ENCODE measurements around the gene NPY1R.

The NPY1R gene

DNA sequence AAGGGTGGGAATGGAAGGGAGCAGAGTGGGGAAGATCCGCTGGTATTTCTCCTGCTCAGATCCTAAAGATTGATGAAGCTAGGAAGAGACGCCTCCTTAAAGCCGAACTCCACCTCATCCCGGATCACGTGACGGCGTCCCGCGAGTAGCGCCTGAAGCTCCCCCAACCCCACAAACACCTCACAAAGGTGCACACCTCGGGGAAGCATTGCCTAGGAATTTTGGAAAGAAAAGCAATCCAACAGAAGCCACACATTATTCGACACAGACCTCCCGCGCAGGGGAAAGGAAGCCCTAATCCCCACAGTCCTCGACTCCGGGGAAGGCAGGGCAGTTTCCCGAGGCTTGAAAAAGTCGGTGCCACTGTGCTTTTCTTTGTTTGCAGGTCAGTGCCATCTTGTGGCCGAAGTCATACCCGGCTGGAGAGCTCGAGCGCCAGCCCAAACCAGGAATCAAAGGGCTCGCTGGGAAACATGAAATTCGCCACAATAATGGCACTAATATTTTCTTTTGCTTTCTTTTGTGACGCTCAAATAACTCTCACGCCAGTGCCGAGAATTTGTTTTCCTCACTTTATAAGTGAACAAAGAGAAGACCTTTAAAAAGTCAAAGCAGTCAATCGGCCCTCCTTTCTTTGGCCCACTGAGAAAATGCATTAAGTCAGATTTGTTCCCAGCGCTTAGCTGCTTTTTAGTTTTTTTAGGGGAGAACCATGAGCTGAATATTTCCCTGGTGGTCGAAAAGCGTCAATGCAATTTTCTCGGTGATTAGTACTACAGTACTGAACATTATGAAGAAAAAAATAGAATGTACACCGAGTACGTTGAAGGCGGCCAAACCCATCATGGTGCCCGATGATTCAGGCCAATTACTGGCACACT, at the start of gene NPY1R:
NPY1R (minus strand) TSS at position 71 of the 881 bp plus-strand sequence. CDS start 6,042 bp downstream, outside the sequence.
- no peaks in the 10 kb centered on the region for H3K36me3 Mint-ChIP-seq (ENCODE audit: low read depth)
- H3K4me1 Mint-ChIP-seq (ENCODE audit: low read depth): peaks cover 14% of the 10 kb centered on the region
- peaks cover 57% of the 10 kb centered on the region for H3K27me3 Mint-ChIP-seq
- H3K27ac Mint-ChIP-seq: no peak within 1 kb of the TSS
- peak within 1 kb of the TSS; percentile 30 for H3K4me3 Mint-ChIP-seq
- no peaks in the 10 kb centered on the region for H3K9me3 Mint-ChIP-seq

DNA sequence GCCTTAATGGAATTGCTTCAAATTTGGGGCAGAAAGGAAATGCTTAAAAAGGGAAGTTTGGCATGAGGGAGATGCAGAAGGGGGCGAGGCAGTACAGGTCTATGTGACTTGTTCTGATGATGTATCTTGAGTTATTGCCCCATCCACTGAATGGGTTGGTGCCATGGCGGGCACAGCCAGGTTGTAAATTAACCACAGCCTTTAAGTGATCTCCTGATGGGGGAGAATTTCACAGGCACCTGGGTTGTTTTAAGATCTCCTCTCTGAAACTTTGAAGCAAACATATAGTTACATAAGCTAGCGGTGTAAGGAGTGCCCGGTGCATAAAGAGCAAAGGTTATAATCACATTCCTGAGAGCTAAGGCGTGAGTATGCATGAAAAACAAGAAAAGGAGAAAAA, 48.3 kb upstream of the NPY1R start:
- no peaks in the 10 kb centered on the region for H3K9me3 Mint-ChIP-seq
- H3K36me3 Mint-ChIP-seq (ENCODE audit: low read depth): no peaks in the 10 kb centered on the region
- no peaks in the 10 kb centered on the region for H3K4me1 Mint-ChIP-seq (ENCODE audit: low read depth)
- H3K4me3 Mint-ChIP-seq: no peak overlapping the region
- H3K27me3 Mint-ChIP-seq: no peaks in the 10 kb centered on the region
- H3K27ac Mint-ChIP-seq: no peak overlapping the region

DNA sequence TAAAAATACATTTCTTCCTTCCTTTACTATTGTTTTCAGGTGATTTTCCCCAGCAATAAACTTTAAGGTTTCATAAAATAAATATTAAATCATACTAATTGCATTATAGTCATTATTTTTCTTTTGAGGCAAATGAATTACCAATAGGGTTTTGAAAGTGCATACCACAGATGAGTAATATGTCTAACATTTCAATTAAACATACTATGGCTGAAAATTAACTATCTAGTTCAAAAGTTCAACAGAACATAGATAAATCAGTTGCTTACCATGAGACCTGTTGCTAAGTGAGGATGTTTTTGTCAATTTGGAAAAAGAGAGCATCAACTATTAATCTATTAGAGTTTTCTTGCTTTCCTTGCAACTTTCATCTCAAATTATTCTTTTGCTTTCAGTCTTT, 46.3 kb upstream of the NPY1R start:
- Mint-ChIP-seq H3K9me3 (no peaks in the 10 kb centered on the region), H3K27ac (no peak overlapping the region), H3K4me1 (ENCODE audit: low read depth) (no peaks in the 10 kb centered on the region), H3K27me3 (no peaks in the 10 kb centered on the region), H3K36me3 (ENCODE audit: low read depth) (no peaks in the 10 kb centered on the region), H3K4me3 (no peak overlapping the region)

DNA sequence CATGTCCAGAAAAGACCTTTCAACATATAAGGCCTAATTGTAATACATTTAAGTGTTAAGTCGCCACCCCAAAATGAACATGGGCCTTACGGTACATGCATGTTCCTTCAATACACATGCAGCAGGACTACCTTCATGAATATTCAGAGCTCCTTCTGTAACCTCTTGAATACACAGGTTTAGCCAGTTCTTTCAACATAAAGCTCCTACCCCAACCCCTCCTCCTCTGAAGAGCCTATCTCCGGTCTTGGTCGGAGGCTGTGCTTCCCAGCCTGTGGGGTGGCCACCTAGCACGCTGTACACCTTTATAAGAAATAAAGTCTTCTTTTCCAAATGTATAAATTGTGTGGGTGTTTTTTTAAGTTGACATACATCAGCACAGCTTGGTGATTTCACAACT, 39.6 kb upstream of the NPY1R start:
- H3K36me3 Mint-ChIP-seq (ENCODE audit: low read depth): no peaks in the 10 kb centered on the region
- peaks cover 5% of the 10 kb centered on the region for H3K27me3 Mint-ChIP-seq
- no peak overlapping the region for H3K27ac Mint-ChIP-seq
- no peak overlapping the region for H3K4me3 Mint-ChIP-seq
- H3K4me1 Mint-ChIP-seq (ENCODE audit: low read depth): no peaks in the 10 kb centered on the region
- no peaks in the 10 kb centered on the region for H3K9me3 Mint-ChIP-seq

DNA sequence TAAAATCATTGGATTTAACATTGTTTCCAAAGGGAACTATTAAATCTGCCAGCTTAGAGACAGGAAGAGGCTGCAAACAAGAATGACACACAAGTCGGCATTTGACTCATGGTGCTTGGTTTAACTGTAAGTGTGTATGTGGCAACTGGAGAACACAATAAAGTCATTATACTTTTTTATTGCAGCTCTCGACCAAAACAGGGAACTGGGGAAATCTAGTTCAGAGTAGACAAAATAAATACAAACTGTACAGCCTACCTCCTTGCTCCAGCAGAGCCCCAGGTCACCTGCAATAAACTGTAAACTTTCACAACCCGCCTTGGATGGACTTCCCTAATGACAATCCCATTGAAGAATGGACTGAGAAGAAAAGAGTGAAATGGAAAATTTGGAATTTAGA, 35.3 kb upstream of the NPY1R start:
- no peak overlapping the region for H3K27ac Mint-ChIP-seq
- no peaks in the 10 kb centered on the region for H3K9me3 Mint-ChIP-seq
- no peaks in the 10 kb centered on the region for H3K36me3 Mint-ChIP-seq (ENCODE audit: low read depth)
- H3K4me3 Mint-ChIP-seq: no peak overlapping the region
- peaks cover 18% of the 10 kb centered on the region for H3K27me3 Mint-ChIP-seq
- no peaks in the 10 kb centered on the region for H3K4me1 Mint-ChIP-seq (ENCODE audit: low read depth)

DNA sequence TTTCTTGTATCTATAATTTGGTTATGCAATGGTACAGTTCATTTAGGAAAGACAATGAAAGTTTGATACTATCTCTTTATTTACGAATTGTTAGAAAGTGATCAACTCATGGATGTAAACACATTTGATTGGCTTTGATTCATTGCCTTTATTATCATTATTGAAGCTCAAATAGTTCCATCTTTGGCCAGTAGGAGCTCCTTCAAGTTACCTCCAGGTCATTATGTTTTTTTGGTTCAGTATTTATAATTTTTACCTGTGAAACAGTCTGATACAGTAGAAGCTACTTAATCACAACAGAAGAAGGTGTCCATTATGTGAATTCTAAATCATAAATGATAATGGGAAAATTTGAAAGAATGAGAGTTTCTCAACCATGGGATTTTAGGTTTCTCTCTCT, 23.7 kb upstream of the NPY1R start:
- H3K4me3 Mint-ChIP-seq: no peak overlapping the region
- H3K36me3 Mint-ChIP-seq (ENCODE audit: low read depth): no peaks in the 10 kb centered on the region
- H3K27ac Mint-ChIP-seq: no peak overlapping the region
- H3K4me1 Mint-ChIP-seq (ENCODE audit: low read depth): no peaks in the 10 kb centered on the region
- no peaks in the 10 kb centered on the region for H3K9me3 Mint-ChIP-seq
- H3K27me3 Mint-ChIP-seq: peaks cover 7% of the 10 kb centered on the region

DNA sequence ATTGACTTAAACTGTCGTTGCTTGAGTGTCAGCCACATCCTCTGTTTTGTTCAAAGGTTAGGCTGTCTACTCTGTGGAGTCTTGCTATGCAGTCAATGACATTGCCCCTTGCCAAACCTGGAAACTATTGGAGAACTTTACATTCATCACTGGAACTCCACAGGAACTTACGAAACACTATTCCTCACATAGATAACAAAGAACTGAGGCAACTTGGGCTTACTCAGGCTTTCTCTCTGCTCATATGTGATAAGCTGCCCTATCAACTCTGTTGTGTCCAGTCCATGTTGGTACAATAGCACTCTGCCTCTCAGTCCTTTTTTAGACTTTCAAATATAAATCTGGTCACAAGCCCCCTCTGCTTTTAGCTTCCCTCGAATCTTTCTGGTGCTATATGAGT, 20.7 kb upstream of the NPY1R start:
- no peak overlapping the region for H3K4me3 Mint-ChIP-seq
- peaks cover 12% of the 10 kb centered on the region for H3K27me3 Mint-ChIP-seq
- no peaks in the 10 kb centered on the region for H3K4me1 Mint-ChIP-seq (ENCODE audit: low read depth)
- H3K36me3 Mint-ChIP-seq (ENCODE audit: low read depth): no peaks in the 10 kb centered on the region
- H3K9me3 Mint-ChIP-seq: no peaks in the 10 kb centered on the region
- H3K27ac Mint-ChIP-seq: no peak overlapping the region

DNA sequence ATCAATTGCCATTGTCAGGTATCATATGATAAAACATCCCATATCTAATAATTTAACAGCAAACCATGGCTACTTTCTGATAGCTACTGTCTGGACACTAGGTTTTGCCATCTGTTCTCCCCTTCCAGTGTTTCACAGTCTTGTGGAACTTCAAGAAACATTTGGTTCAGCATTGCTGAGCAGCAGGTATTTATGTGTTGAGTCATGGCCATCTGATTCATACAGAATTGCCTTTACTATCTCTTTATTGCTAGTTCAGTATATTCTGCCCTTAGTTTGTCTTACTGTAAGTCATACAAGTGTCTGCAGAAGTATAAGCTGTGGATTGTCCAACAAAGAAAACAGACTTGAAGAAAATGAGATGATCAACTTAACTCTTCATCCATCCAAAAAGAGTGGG, 18.3 kb upstream of the NPY1R start:
- no peaks in the 10 kb centered on the region for H3K9me3 Mint-ChIP-seq
- peaks cover 27% of the 10 kb centered on the region for H3K27me3 Mint-ChIP-seq
- H3K4me3 Mint-ChIP-seq: no peak overlapping the region
- H3K36me3 Mint-ChIP-seq (ENCODE audit: low read depth): no peaks in the 10 kb centered on the region
- H3K4me1 Mint-ChIP-seq (ENCODE audit: low read depth): no peaks in the 10 kb centered on the region
- H3K27ac Mint-ChIP-seq: no peak overlapping the region

DNA sequence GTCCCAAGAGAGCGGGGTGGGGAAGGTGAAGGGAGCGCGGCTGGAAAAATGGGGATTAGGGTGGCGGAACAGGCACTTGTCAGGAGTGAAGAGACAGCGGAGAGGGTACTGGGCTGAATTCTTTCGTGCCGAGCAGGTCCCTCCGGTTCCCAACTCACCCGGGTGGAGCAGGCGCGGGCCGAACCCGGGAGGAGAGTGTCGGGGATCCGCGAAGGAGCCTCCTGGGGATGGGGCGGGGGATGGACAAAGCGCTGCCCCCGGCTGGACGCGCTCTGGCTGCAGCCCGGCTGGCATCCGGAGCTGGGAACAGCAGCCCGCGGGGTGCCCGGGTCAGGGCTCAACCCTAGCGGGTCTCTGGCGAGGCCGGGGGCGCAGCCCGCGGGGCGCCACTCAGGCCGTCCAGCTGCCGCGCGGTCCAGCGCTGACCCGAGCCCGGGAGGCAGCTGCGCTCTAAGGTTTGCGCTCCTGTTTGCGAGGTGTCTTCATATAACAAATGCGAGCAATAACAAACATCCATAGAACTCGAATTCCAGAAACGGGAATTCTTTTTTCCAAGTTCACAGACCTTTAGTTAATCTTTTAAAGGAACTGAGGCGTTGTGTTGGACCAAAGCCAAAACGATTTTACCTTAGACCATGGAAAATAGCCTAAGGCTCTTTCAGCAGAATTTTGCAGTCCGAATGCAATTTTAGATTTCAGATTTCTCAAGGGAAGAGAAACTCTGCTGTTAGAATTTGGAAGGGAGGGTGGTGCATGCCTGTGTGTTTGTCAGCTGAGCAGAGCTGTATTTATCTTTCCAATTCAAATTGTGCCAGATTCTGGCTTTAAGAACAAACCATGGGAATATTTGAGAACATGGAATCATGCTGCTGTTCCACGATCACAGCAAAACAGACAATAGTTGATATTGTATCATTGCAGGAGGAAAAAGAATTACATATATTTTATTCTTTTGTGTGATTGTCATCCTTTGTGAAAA, 12.0 kb upstream of the NPY1R start:
- peaks cover 3% of the 10 kb centered on the region for H3K4me1 Mint-ChIP-seq (ENCODE audit: low read depth)
- H3K27me3 Mint-ChIP-seq: peaks cover 51% of the 10 kb centered on the region
- H3K27ac Mint-ChIP-seq: no peak overlapping the region
- no peaks in the 10 kb centered on the region for H3K9me3 Mint-ChIP-seq
- no peaks in the 10 kb centered on the region for H3K36me3 Mint-ChIP-seq (ENCODE audit: low read depth)
- H3K4me3 Mint-ChIP-seq: no peak overlapping the region

DNA sequence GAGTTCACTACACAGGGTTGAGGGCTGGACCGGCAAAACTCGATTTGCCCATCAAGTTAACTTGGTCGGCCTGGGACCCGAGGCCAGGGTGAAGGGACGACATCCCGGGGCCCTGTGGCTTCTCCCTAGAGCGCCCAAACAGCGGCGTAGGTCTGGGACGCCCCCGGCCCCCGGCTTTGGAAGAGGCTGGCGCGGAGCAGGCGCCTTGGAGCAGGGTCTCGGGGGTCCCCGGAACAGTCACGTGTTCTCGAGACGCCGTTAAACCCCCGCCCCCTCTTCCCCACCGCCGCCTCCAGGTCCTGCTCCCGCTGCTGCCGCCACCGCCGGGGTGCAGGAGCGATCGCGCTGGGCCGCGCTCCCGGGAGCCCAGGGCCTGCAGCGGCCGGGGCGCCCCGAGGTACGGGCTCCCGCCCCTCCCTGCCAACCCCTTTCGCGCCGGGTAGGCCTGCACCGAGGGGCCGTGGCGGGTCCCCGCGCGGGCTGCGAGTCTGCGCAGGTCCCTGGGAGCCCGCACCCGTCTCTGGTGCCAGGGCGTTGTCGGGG, 11.3 kb upstream of the NPY1R start, which contains the start of gene NPY5R:
NPY5R (plus strand) TSS at position 289 of the 543 bp plus-strand sequence. CDS start 6,382 bp downstream, outside the sequence.
- no peak within 1 kb of the TSS for H3K4me3 Mint-ChIP-seq
- H3K4me1 Mint-ChIP-seq (ENCODE audit: low read depth): peaks cover 3% of the 10 kb centered on the region
- H3K36me3 Mint-ChIP-seq (ENCODE audit: low read depth): no peaks in the 10 kb centered on the region
- H3K27ac Mint-ChIP-seq: no peak within 1 kb of the TSS
- H3K27me3 Mint-ChIP-seq: peaks cover 51% of the 10 kb centered on the region
- no peaks in the 10 kb centered on the region for H3K9me3 Mint-ChIP-seq

DNA sequence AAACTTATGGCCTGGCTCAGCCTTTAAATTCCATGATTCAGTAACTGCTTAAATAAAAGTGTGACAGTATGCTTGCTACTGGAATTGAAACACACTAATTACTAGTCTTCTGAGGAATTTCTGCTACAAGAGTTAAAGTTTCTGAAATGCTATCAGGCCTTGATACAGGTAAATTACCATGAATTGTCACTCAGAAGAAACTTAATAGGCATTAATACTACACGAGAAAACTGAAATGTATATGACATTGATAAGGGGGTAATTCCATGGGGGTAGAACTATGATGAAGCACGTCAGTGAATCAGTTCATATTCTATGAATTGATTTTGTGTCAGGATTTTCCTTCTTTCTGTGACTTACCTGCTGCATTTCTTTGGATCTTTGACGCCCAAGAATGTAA, 3.0 kb upstream of the NPY1R start:
- Mint-ChIP-seq H3K9me3 (no peaks in the 10 kb centered on the region), H3K4me1 (ENCODE audit: low read depth) (peaks cover 14% of the 10 kb centered on the region), H3K36me3 (ENCODE audit: low read depth) (no peaks in the 10 kb centered on the region), H3K27me3 (peaks cover 54% of the 10 kb centered on the region), H3K27ac (no peak overlapping the region), H3K4me3 (no peak overlapping the region)

DNA sequence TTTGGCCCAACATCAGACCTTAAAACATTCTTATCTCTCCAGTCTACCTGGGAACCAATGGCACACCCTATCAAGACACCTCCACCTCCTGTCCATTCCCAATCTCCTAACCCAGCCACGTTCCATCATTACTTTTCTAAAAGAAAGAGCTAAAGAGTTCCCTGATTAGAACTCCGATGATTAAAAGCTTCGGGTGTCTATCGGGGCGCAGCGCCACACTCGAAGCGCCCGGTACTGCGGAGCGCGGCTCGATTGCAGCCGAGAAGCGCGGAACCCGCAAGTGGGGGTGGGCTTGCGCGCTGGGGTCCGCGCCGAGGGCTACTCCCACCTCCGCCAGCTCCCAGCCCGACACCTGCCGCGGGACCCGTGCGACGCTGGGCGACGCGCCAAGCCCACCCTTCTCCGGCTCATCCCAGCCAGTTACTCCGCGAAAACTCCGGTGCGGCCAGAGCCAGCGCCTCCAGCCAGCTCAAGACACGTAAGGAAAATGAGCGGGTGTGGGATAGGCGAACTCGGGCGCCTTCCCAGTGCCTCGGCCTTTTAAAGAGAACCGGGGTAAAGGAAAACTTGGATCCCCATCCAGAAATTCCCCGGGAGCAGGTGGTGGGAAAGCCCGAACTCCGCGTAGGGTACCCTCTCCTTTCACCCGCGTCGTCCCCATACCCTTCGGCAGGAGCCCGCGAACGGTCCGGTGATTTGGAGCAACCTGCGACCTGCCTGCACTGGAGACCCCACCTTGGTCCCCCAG, 593 bp downstream of the NPY1R start:
- no peaks in the 10 kb centered on the region for H3K36me3 Mint-ChIP-seq (ENCODE audit: low read depth)
- H3K9me3 Mint-ChIP-seq: no peaks in the 10 kb centered on the region
- peak overlapping the region; percentile 30 for H3K4me3 Mint-ChIP-seq
- peaks cover 57% of the 10 kb centered on the region for H3K27me3 Mint-ChIP-seq
- no peak overlapping the region for H3K27ac Mint-ChIP-seq
- peaks cover 14% of the 10 kb centered on the region for H3K4me1 Mint-ChIP-seq (ENCODE audit: low read depth)

DNA sequence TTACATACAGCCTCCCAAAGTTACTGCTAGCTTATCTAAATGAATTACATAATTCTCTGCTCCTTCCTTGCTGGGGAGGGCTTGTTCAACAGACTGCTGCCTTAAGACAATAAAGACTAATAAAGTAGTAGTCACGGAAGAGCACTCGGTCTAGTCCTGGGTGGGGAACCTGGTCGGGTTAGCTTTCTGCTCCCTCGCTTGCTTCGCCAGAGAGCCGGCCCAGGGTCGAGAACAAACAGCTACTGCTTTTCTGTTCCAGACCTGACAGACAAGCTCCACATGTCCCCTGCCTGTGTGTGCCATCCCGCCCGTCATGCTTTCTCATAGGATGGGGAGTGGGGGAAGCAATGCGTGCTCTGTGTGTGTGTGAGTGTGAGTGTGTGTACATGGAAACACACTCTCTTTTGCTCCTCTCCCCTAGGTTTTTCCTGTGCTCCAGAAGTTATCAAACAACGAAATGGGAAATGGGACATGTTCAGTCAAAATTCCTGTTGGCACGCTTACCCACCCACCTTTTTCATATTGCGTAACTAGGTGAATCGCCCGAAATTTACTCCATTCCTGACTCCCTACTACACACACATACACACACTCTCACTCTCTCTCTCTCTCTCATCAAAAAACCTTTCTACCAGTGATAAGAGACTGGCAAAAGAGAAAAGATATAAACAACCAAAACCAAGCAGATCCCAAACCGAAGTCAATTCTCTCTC, 1.3 kb downstream of the NPY1R start:
- Mint-ChIP-seq H3K4me1 (ENCODE audit: low read depth) (peaks cover 14% of the 10 kb centered on the region), H3K27ac (no peak overlapping the region), H3K9me3 (no peaks in the 10 kb centered on the region), H3K36me3 (ENCODE audit: low read depth) (no peaks in the 10 kb centered on the region), H3K4me3 (no peak overlapping the region), H3K27me3 (peaks cover 57% of the 10 kb centered on the region)

DNA sequence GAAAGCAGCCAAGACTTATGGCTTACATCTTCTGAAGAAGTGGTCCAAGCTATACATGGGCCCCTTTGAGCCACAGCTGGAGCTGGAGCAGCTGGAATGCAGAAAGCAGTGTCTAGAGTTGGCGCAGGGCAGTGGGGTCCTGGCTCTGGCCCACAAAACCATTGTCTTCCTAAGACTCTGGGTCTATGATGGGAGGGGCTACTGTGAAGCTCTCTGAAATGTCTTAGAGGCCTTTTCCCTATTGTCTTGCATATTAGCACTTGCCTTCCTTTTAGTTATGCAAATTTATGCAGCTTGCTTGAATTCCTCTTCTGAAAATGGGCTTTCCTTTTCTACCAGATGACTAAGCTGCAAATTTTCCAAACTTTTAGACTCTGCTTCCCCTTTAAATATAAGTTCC, 15.3 kb downstream of the NPY1R start:
- Mint-ChIP-seq H3K9me3 (peaks cover 28% of the 10 kb centered on the region), H3K4me1 (ENCODE audit: low read depth) (no peaks in the 10 kb centered on the region), H3K27me3 (peaks cover 6% of the 10 kb centered on the region), H3K27ac (no peak overlapping the region), H3K36me3 (ENCODE audit: low read depth) (no peaks in the 10 kb centered on the region), H3K4me3 (no peak overlapping the region)
